Measurements from ENCODE around the gene LSM7. TPM values are rescaled to one million over a fixed set of nuclear protein-coding genes. Genes with fewer than 3 reads are reported as not detected.

Gene LSM7
- polyA plus RNA-seq, 1 donor from 2014 or later, result 550 TPM

DNA sequence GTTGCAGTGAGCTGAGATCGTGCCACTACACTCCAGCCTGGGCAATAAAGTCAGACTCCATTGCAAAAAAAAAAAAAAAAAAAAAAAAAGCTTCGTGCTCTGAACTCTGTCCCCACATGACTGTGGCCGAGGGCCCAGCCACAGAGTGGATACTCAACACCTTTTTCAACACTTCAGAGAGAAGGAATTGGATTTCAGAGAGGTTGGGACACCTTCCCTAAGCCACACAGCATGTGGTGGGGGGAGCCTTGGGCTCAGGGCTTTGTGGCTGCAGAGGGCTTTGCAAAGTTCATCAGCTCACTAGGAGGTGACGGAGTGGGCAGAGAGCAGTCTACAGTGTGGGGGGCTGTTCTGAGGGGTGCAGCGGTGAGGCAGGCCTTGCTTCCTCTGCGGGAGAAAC is 9.5 kb downstream of the LSM7 start:
- Histone ChIP-seq H4K20me1 (ENCODE audit: insufficient read depth) (no peaks in the 10 kb centered on the region), H3K9me3 (ENCODE audit: low read length) (no peaks in the 10 kb centered on the region), H3F3A (ENCODE audit: insufficient read depth, low read length, poor library complexity, severe bottlenecking) (no peaks in the 10 kb centered on the region), H3K27me3 (ENCODE audit: insufficient read depth, low read depth, low read length) (no peaks in the 10 kb centered on the region), H3K27ac (ENCODE audit: low read length) (no peak overlapping the region), H3K79me2 (replicated peaks; ENCODE audit: insufficient read depth, low read length) (no peaks in the 10 kb centered on the region), H3K9me2 (ENCODE audit: insufficient read depth, low read length) (no peaks in the 10 kb centered on the region), H3K9ac (ENCODE audit: low read length) (no peak overlapping the region), H2AFZ (ENCODE audit: low read depth, low read length) (no peak overlapping the region), H3K4me2 (ENCODE audit: low read length) (no peak overlapping the region), H3K4me3 (ENCODE audit: low read length) (no peak overlapping the region), H3K36me3 (ENCODE audit: insufficient read depth, low read length) (no peaks in the 10 kb centered on the region)
- TF ChIP-seq, protein P1, sequence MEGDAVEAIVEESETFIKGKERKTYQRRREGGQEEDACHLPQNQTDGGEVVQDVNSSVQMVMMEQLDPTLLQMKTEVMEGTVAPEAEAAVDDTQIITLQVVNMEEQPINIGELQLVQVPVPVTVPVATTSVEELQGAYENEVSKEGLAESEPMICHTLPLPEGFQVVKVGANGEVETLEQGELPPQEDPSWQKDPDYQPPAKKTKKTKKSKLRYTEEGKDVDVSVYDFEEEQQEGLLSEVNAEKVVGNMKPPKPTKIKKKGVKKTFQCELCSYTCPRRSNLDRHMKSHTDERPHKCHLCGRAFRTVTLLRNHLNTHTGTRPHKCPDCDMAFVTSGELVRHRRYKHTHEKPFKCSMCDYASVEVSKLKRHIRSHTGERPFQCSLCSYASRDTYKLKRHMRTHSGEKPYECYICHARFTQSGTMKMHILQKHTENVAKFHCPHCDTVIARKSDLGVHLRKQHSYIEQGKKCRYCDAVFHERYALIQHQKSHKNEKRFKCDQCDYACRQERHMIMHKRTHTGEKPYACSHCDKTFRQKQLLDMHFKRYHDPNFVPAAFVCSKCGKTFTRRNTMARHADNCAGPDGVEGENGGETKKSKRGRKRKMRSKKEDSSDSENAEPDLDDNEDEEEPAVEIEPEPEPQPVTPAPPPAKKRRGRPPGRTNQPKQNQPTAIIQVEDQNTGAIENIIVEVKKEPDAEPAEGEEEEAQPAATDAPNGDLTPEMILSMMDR (IDR thresholded peaks at IDR 0.05; ENCODE audit: poor library complexity, severe bottlenecking), result no peak
- no peak for TF ChIP-seq POLR2AphosphoS5 (IDR thresholded peaks at IDR 0.05)
- TF ChIP-seq RAD21 (conservative IDR thresholded peaks at IDR 0.05), result no peak
- TF ChIP-seq EP300 (conservative IDR thresholded peaks at IDR 0.05; ENCODE audit: poor library complexity, severe bottlenecking), result no peak
- TF ChIP-seq MXI1 (conservative IDR thresholded peaks at IDR 0.05; ENCODE audit: poor library complexity, severe bottlenecking), result no peak
- TF ChIP-seq EZH2 (IDR thresholded peaks at IDR 0.05; ENCODE audit: borderline replicate concordance, insufficient read depth, low read length, poor library complexity, severe bottlenecking), result no peak
- TF ChIP-seq TAF1 (IDR thresholded peaks at IDR 0.05; ENCODE audit: low read depth), result no peak
- TF ChIP-seq, protein P2, sequence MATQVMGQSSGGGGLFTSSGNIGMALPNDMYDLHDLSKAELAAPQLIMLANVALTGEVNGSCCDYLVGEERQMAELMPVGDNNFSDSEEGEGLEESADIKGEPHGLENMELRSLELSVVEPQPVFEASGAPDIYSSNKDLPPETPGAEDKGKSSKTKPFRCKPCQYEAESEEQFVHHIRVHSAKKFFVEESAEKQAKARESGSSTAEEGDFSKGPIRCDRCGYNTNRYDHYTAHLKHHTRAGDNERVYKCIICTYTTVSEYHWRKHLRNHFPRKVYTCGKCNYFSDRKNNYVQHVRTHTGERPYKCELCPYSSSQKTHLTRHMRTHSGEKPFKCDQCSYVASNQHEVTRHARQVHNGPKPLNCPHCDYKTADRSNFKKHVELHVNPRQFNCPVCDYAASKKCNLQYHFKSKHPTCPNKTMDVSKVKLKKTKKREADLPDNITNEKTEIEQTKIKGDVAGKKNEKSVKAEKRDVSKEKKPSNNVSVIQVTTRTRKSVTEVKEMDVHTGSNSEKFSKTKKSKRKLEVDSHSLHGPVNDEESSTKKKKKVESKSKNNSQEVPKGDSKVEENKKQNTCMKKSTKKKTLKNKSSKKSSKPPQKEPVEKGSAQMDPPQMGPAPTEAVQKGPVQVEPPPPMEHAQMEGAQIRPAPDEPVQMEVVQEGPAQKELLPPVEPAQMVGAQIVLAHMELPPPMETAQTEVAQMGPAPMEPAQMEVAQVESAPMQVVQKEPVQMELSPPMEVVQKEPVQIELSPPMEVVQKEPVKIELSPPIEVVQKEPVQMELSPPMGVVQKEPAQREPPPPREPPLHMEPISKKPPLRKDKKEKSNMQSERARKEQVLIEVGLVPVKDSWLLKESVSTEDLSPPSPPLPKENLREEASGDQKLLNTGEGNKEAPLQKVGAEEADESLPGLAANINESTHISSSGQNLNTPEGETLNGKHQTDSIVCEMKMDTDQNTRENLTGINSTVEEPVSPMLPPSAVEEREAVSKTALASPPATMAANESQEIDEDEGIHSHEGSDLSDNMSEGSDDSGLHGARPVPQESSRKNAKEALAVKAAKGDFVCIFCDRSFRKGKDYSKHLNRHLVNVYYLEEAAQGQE (IDR thresholded peaks at IDR 0.05; ENCODE audit: borderline replicate concordance), result no peak
- no peak for TF ChIP-seq SMC3 (conservative IDR thresholded peaks at IDR 0.05; ENCODE audit: poor library complexity)

DNA sequence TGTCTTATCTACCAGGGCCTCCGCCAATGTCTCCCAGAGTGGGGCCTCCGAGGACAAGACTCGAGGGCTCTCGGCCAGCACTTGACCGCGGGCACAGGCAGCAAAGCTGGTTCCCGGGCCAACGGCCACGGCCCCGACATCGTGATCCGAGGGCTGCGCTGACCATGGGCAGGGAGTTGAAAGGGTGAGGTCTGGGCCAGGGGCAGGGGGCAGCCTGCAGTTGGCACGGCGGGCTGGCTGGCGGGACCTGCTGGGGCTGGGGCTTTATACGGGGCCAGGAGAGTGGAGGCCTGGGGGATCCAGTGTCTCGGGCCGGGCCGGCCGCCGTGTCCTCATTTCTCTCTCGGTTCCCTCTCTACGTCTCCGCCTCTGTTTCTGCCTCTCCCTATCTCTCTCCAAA is 10.6 kb downstream of the LSM7 start:
- Histone ChIP-seq H3K27me3 (ENCODE audit: insufficient read depth, low read depth, low read length) (no peaks in the 10 kb centered on the region), H3K9me2 (ENCODE audit: insufficient read depth, low read length) (no peaks in the 10 kb centered on the region), H3K4me3 (ENCODE audit: low read length) (no peak overlapping the region), H3K36me3 (ENCODE audit: insufficient read depth, low read length) (no peaks in the 10 kb centered on the region), H4K20me1 (ENCODE audit: insufficient read depth) (no peaks in the 10 kb centered on the region), H3K9me3 (ENCODE audit: low read length) (no peaks in the 10 kb centered on the region), H3K4me2 (ENCODE audit: low read length) (no peak overlapping the region), H3K27ac (ENCODE audit: low read length) (no peak overlapping the region), H3K9ac (ENCODE audit: low read length) (no peak overlapping the region), H2AFZ (ENCODE audit: low read depth, low read length) (no peak overlapping the region), H3K79me2 (replicated peaks; ENCODE audit: insufficient read depth, low read length) (no peaks in the 10 kb centered on the region), H3F3A (ENCODE audit: insufficient read depth, low read length, poor library complexity, severe bottlenecking) (no peaks in the 10 kb centered on the region)
- TF ChIP-seq RAD21 (conservative IDR thresholded peaks at IDR 0.05), result no peak
- TF ChIP-seq EZH2 (IDR thresholded peaks at IDR 0.05; ENCODE audit: borderline replicate concordance, insufficient read depth, low read length, poor library complexity, severe bottlenecking), result no peak
- TF ChIP-seq, protein P2 (IDR thresholded peaks at IDR 0.05; ENCODE audit: borderline replicate concordance), result no peak
- no peak for TF ChIP-seq TAF1 (IDR thresholded peaks at IDR 0.05; ENCODE audit: low read depth)
- no peak for TF ChIP-seq EP300 (conservative IDR thresholded peaks at IDR 0.05; ENCODE audit: poor library complexity, severe bottlenecking)
- TF ChIP-seq POLR2AphosphoS5 (IDR thresholded peaks at IDR 0.05), result no peak
- no peak for TF ChIP-seq MXI1 (conservative IDR thresholded peaks at IDR 0.05; ENCODE audit: poor library complexity, severe bottlenecking)
- no peak for TF ChIP-seq SMC3 (conservative IDR thresholded peaks at IDR 0.05; ENCODE audit: poor library complexity)
- TF ChIP-seq, protein P1 (IDR thresholded peaks at IDR 0.05; ENCODE audit: poor library complexity, severe bottlenecking), result no peak

Measured in neural cell (in vitro differentiated cells).